Subcutaneous adipose tissue (tissue), 4 donors: ENCODE measurements around the gene CCDC170. TPM values are rescaled to one million over a fixed set of nuclear protein-coding genes. Genes with fewer than 3 reads are reported as not detected.

Experiments
- CTCF ChIP-seq: fragments of 450-650 bp; IDR thresholded peaks from one replicate; pipeline ENCODE4 v1.5.1; 2016; ENCODE audit warnings: low read depth, mild to moderate bottlenecking, control low read depth, antibody characterized with exemption, moderate library complexity
- total RNA-seq, 4 donors: library from RNA; depleted of rRNA; stranded (reverse); fragments of >200 nt; gene quantifications; one replicate each; pipeline ENCODE4 v1.1.0, GENCODE V29; 2016

Gene CCDC170
- total RNA-seq, 4 donors from 2014 or later: 7.0 to 16.6 (median 9.6) TPM

- no peak for TF ChIP-seq CTCF
Measured at GRCh38 chr6:151551223-151551857, 57.5 kb downstream of the CCDC170 start.

- no peak for TF ChIP-seq CTCF
Measured at GRCh38 chr6:151553416-151554165, 59.8 kb downstream of the CCDC170 start.

GRCh38 chr6:151561238-151561637, 67.4 kb downstream of the CCDC170 start:
- no peak for TF ChIP-seq CTCF

- TF ChIP-seq CTCF: no peak
Measured at GRCh38 chr6:151564654-151565053, 70.8 kb downstream of the CCDC170 start.

GRCh38 chr6:151565940-151566339, 72.1 kb downstream of the CCDC170 start:
- no peak for TF ChIP-seq CTCF

- no peak for TF ChIP-seq CTCF
Measured at GRCh38 chr6:151566557-151566956, 72.7 kb downstream of the CCDC170 start.

GRCh38 chr6:151576633-151577032, 82.8 kb downstream of the CCDC170 start:
- TF ChIP-seq CTCF: no peak
